ENCODE measurements around the gene BTG1. TPM values are rescaled to one million over a fixed set of nuclear protein-coding genes. Genes with fewer than 3 reads are reported as not detected.

Gene BTG1
- total RNA-seq, 1 experiment from 2014 or later: 26.7 TPM

DNA sequence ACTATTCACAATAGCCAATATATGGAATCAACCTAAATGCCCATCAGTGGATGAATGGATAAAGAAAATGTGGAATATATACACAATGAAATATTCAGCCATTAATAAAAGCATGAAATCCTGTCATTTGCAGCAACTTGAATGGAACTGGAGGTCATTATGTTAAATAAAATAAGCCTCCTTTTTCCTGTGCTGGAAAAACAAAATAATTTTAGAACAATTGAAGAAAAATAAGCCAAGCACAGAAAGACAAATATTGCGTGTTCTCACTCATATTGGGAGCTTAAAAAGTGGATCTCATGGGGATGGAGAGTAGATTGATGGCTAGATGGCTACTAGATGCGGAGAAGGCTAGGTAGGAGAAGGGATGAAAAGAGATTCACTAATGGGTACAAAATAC lies 6.3 kb upstream of the BTG1 start:
- TF ChIP-seq KAT7 (CRISPR knock-in tag; IDR thresholded peaks at IDR 0.05; ENCODE audit: borderline replicate concordance) (no peak), ZNF263 (CRISPR knock-in tag; IDR thresholded peaks at IDR 0.05; ENCODE audit: low read depth) (no peak), FOXK1 (CRISPR knock-in tag; IDR thresholded peaks at IDR 0.05) (no peak), ZNF671 (CRISPR knock-in tag; IDR thresholded peaks at IDR 0.05) (no peak), FOXJ3 (CRISPR knock-in tag; IDR thresholded peaks at IDR 0.05; ENCODE audit: borderline replicate concordance) (no peak), PRRX2 (CRISPR knock-in tag; IDR thresholded peaks at IDR 0.05) (no peak), NFATC4 (CRISPR knock-in tag; IDR thresholded peaks at IDR 0.05) (no peak), SOX15 (CRISPR knock-in tag; IDR thresholded peaks at IDR 0.05) (no peak), GTF2I (CRISPR knock-in tag; conservative IDR thresholded peaks at IDR 0.05) (no peak)
- TF ChIP-seq, protein P1, sequence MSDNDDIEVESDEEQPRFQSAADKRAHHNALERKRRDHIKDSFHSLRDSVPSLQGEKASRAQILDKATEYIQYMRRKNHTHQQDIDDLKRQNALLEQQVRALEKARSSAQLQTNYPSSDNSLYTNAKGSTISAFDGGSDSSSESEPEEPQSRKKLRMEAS (CRISPR knock-in tag; IDR thresholded peaks at IDR 0.05): no peak
- TF ChIP-seq, protein P2, sequence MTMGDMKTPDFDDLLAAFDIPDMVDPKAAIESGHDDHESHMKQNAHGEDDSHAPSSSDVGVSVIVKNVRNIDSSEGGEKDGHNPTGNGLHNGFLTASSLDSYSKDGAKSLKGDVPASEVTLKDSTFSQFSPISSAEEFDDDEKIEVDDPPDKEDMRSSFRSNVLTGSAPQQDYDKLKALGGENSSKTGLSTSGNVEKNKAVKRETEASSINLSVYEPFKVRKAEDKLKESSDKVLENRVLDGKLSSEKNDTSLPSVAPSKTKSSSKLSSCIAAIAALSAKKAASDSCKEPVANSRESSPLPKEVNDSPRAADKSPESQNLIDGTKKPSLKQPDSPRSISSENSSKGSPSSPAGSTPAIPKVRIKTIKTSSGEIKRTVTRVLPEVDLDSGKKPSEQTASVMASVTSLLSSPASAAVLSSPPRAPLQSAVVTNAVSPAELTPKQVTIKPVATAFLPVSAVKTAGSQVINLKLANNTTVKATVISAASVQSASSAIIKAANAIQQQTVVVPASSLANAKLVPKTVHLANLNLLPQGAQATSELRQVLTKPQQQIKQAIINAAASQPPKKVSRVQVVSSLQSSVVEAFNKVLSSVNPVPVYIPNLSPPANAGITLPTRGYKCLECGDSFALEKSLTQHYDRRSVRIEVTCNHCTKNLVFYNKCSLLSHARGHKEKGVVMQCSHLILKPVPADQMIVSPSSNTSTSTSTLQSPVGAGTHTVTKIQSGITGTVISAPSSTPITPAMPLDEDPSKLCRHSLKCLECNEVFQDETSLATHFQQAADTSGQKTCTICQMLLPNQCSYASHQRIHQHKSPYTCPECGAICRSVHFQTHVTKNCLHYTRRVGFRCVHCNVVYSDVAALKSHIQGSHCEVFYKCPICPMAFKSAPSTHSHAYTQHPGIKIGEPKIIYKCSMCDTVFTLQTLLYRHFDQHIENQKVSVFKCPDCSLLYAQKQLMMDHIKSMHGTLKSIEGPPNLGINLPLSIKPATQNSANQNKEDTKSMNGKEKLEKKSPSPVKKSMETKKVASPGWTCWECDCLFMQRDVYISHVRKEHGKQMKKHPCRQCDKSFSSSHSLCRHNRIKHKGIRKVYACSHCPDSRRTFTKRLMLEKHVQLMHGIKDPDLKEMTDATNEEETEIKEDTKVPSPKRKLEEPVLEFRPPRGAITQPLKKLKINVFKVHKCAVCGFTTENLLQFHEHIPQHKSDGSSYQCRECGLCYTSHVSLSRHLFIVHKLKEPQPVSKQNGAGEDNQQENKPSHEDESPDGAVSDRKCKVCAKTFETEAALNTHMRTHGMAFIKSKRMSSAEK (CRISPR knock-in tag; IDR thresholded peaks at IDR 0.05; ENCODE audit: borderline replicate concordance): no peak
- TF ChIP-seq, protein P3, sequence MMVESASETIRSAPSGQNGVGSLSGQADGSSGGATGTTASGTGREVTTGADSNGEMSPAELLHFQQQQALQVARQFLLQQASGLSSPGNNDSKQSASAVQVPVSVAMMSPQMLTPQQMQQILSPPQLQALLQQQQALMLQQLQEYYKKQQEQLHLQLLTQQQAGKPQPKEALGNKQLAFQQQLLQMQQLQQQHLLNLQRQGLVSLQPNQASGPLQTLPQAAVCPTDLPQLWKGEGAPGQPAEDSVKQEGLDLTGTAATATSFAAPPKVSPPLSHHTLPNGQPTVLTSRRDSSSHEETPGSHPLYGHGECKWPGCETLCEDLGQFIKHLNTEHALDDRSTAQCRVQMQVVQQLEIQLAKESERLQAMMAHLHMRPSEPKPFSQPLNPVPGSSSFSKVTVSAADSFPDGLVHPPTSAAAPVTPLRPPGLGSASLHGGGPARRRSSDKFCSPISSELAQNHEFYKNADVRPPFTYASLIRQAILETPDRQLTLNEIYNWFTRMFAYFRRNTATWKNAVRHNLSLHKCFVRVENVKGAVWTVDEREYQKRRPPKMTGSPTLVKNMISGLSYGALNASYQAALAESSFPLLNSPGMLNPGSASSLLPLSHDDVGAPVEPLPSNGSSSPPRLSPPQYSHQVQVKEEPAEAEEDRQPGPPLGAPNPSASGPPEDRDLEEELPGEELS (CRISPR knock-in tag; IDR thresholded peaks at IDR 0.05): no peak
- TF ChIP-seq, protein P4, sequence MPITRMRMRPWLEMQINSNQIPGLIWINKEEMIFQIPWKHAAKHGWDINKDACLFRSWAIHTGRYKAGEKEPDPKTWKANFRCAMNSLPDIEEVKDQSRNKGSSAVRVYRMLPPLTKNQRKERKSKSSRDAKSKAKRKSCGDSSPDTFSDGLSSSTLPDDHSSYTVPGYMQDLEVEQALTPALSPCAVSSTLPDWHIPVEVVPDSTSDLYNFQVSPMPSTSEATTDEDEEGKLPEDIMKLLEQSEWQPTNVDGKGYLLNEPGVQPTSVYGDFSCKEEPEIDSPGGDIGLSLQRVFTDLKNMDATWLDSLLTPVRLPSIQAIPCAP (CRISPR knock-in tag; IDR thresholded peaks at IDR 0.05): no peak
- TF ChIP-seq, protein P5, sequence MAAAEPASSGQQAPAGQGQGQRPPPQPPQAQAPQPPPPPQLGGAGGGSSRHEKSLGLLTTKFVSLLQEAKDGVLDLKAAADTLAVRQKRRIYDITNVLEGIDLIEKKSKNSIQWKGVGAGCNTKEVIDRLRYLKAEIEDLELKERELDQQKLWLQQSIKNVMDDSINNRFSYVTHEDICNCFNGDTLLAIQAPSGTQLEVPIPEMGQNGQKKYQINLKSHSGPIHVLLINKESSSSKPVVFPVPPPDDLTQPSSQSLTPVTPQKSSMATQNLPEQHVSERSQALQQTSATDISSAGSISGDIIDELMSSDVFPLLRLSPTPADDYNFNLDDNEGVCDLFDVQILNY (CRISPR knock-in tag; IDR thresholded peaks at IDR 0.05): no peak
- ChIA-PET POLR2A (no interaction called here), CTCF (no interaction called here)
- Mint-ChIP-seq H3K4me3 (no peak overlapping the region), H3K9me3 (no peaks in the 10 kb centered on the region), H3K27ac (no peak overlapping the region), H3K27me3 (ENCODE audit: low read depth) (no peaks in the 10 kb centered on the region), H3K36me3 (peaks cover 2% of the 10 kb centered on the region; the same call in 1 of the 2 replicates), H3K4me1 (peaks cover 22% of the 10 kb centered on the region)
- ATAC-seq (no peak), DNase-seq (ENCODE audit: low spot score) (no peak)

DNA sequence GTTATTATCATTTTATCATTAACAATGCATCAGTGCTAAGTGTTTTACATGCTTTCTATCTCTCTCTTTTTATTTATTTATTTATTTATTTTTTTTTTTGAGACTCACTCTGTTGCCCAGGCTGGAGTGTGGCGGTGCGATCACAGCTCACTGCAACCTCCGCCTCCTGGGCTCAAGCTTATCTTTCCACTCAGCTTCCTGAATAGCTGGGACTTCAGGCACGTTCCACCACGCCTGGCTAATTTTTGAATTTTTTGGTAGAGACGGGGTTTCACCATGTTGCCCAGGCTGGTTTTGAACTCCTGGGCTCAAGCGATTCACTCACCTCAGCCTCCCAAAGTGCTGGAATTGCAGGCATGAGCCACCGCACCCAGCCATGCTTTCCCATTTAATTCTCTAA lies 3.9 kb upstream of the BTG1 start:
- peaks cover 28% of the 10 kb centered on the region for H3K4me1 Mint-ChIP-seq
- peaks cover 2% of the 10 kb centered on the region; the same call in 1 of the 2 replicates for H3K36me3 Mint-ChIP-seq
- no peak overlapping the region for H3K4me3 Mint-ChIP-seq
- ATAC-seq: no peak
- no peak overlapping the region for H3K27ac Mint-ChIP-seq
- ChIA-PET CTCF (no interaction called here), POLR2A (no interaction called here)
- H3K9me3 Mint-ChIP-seq: no peaks in the 10 kb centered on the region
- no peaks in the 10 kb centered on the region for H3K27me3 Mint-ChIP-seq (ENCODE audit: low read depth)
- DNase-seq (ENCODE audit: low spot score): no peak
- TF ChIP-seq, protein P6, sequence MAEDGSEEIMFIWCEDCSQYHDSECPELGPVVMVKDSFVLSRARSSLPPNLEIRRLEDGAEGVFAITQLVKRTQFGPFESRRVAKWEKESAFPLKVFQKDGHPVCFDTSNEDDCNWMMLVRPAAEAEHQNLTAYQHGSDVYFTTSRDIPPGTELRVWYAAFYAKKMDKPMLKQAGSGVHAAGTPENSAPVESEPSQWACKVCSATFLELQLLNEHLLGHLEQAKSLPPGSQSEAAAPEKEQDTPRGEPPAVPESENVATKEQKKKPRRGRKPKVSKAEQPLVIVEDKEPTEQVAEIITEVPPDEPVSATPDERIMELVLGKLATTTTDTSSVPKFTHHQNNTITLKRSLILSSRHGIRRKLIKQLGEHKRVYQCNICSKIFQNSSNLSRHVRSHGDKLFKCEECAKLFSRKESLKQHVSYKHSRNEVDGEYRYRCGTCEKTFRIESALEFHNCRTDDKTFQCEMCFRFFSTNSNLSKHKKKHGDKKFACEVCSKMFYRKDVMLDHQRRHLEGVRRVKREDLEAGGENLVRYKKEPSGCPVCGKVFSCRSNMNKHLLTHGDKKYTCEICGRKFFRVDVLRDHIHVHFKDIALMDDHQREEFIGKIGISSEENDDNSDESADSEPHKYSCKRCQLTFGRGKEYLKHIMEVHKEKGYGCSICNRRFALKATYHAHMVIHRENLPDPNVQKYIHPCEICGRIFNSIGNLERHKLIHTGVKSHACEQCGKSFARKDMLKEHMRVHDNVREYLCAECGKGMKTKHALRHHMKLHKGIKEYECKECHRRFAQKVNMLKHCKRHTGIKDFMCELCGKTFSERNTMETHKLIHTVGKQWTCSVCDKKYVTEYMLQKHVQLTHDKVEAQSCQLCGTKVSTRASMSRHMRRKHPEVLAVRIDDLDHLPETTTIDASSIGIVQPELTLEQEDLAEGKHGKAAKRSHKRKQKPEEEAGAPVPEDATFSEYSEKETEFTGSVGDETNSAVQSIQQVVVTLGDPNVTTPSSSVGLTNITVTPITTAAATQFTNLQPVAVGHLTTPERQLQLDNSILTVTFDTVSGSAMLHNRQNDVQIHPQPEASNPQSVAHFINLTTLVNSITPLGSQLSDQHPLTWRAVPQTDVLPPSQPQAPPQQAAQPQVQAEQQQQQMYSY (CRISPR knock-in tag; IDR thresholded peaks at IDR 0.05): no peak
- TF ChIP-seq, protein P7, sequence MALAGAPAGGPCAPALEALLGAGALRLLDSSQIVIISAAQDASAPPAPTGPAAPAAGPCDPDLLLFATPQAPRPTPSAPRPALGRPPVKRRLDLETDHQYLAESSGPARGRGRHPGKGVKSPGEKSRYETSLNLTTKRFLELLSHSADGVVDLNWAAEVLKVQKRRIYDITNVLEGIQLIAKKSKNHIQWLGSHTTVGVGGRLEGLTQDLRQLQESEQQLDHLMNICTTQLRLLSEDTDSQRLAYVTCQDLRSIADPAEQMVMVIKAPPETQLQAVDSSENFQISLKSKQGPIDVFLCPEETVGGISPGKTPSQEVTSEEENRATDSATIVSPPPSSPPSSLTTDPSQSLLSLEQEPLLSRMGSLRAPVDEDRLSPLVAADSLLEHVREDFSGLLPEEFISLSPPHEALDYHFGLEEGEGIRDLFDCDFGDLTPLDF (CRISPR knock-in tag; IDR thresholded peaks at IDR 0.05): no peak
- TF ChIP-seq, protein P8, sequence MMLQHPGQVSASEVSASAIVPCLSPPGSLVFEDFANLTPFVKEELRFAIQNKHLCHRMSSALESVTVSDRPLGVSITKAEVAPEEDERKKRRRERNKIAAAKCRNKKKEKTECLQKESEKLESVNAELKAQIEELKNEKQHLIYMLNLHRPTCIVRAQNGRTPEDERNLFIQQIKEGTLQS (CRISPR knock-in tag; conservative IDR thresholded peaks at IDR 0.05): no peak
- TF ChIP-seq, protein P9, sequence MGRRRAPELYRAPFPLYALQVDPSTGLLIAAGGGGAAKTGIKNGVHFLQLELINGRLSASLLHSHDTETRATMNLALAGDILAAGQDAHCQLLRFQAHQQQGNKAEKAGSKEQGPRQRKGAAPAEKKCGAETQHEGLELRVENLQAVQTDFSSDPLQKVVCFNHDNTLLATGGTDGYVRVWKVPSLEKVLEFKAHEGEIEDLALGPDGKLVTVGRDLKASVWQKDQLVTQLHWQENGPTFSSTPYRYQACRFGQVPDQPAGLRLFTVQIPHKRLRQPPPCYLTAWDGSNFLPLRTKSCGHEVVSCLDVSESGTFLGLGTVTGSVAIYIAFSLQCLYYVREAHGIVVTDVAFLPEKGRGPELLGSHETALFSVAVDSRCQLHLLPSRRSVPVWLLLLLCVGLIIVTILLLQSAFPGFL (CRISPR knock-in tag; IDR thresholded peaks at IDR 0.05; ENCODE audit: borderline replicate concordance): no peak
